GM10248 (cell line): Measurements from ENCODE around the gene TMEM106B.
"Not testable (repeated sequence)": the region's sequence is repeated elsewhere in the genome, so short reads cannot be mapped to it uniquely, and the experiment has no call there.

Experiments
- CTCF ChIA-PET: fragments of 300-600 bp; sonication (Branson Sonifier 250); formaldehyde crosslinking; extraction: SDS; loops from one replicate; lab custom pipeline; 2021; ENCODE audit warnings: antibody characterized with exemption; lab: Yijun Ruan, JAX
- POLR2A ChIA-PET: fragments of 350-650 bp; sonication (Branson Sonifier 250); formaldehyde crosslinking; extraction: SDS; loops from one replicate; lab custom pipeline; 2020; ENCODE audit warnings: antibody characterized with exemption; lab: Yijun Ruan, JAX
- DNase-seq: peaks from one replicate; pipeline ENCODE4 v3.0.0; 2012; ENCODE audit errors: extremely low spot score
- CTCF ChIP-seq: IDR thresholded peaks from 2 replicates; pipeline ENCODE4 v1.5.1; 2012; ENCODE audit warnings: mild to moderate bottlenecking, low read depth; ENCODE audit errors: extremely low read depth, missing control alignments, control extremely low read depth

The TMEM106B gene

DNA sequence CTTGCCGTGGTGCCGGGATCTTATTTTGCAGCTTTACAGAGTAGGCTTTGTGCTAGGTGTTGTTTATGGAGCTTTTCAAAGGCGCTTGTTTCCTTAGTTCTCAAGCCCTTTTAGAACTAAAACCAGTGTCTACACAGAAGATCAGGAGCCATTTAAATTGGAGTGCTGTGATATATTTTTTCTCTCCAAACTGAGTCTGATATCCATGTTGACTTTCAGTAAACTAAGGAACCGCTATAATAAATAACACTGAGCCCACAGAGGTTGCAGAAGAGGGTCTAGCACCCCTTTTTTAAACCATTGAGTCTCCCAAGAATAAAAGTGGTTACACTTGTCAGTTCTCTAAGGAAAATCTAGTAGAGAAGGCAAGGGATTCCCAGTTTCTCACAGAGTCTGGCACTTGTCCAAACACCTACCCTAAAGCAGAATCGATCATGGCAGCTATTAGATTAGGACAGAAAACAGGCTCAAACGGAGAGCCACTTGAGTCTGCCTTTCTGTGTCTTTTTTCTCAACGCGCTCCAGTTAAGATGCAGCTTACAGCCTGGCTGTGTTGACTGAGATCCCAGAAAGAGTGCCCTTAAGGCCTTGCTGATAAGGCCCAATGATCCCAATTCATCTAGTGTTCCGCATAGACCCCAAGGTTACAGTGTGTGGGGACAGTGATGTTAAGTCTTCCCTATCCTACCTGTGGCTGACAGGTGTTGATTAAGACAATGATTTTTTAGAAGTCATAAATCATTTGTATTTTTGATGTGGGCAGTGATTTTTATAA is 804 bp downstream of the TMEM106B start:
- no peak for TF ChIP-seq CTCF
- DNase-seq, result no peak
- ChIA-PET POLR2A (interaction anchor here (0.5 kb wide), 1 partner anchor 354 kb away, joined by 3 read pairs; no protein-coding TSS in a partner anchor), CTCF (interaction anchor here (0.7 to 1.5 kb wide), 3 partner anchors 11 to 46 kb away, joined by 3 to 5 read pairs (median 3); no protein-coding TSS in a partner anchor)

GRCh38 chr7:12217311-12217710 is 6.2 kb downstream of the TMEM106B start:
- ChIA-PET POLR2A (no interaction called here), CTCF (interaction anchor here (0.6 to 1.2 kb wide), 3 partner anchors 9 to 23 kb away, joined by 3 read pairs; no protein-coding TSS in a partner anchor)
- TF ChIP-seq CTCF, result no peak

GRCh38 chr7:12220389-12221046 is 9.4 kb downstream of the TMEM106B start:
- TF ChIP-seq CTCF, result no peak
- DNase-seq, result no peak
- ChIA-PET POLR2A (no interaction called here), CTCF (no interaction called here)

More at GRCh38 chr7:12217311-12217710, 6.2 kb downstream of the TMEM106B start:
- no peak for DNase-seq

GRCh38 chr7:12221414-12221813 is 10.3 kb downstream of the TMEM106B start:
- ChIA-PET CTCF (no interaction called here), POLR2A (no interaction called here)
- TF ChIP-seq CTCF, result no peak
- no peak for DNase-seq

DNA sequence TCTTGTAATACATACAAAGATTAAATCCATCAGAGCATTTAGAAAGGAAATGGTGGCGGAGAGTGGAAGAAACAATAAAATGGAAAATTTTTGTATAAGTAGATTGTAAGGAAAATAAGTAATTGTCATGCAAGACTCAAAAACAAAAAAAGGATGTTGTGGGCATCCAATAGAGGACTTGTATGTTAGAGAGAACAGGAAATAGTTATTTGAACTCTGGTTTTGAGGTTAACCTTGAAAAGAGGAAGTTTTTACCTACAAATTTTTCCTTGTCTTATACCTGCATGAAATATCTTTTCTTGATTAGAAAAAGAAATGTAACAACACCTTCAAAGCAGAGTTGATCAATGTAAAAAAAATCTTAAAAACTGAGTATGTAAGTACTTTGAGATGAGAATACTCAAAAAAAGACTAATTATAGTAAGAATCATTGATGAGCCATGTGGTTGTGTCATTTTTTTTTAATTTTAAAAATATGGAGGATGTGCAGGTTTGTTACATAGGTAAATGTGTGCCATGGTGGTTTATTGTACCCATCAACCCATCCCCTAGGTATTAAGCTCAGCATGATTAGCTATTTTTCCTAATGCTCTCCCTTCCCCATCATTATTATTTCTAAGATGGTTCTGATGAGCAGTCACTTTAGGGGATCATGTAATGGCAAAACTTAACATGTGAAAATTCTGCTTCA is 11.9 kb downstream of the TMEM106B start:
- no peak for TF ChIP-seq CTCF
- POLR2A ChIA-PET, result no interaction called here
- CTCF ChIA-PET, result interaction anchor here (1.2 kb wide), 1 partner anchor 11 kb away, joined by 3 read pairs; no protein-coding TSS in a partner anchor
- peak; percentile 5 for DNase-seq

DNA sequence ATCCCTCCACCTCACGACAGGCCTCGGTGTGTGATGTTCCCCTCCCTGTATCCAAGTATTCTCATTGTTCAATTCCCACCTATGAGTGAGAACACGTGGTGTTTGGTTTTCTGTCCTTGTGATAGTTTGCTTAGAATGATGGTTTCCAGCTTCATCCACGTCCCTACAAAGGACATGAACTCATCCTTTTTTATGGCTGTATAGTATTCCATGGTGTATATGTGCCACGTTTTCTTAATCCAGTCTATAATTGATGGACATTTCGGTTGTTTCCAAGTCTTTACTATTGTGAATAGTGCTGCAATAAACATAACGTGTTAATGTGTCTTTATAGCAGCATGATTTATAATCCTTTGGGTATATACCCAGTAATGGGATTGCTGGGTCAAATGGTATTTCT is 13.9 kb downstream of the TMEM106B start:
- DNase-seq, CTCF ChIA-PET, POLR2A ChIA-PET: not testable (repeated sequence)
